Measurements from ENCODE around the gene EFCAB14.
"Not testable (repeated sequence)": the region's sequence is repeated elsewhere in the genome, so short reads cannot be mapped to it uniquely, and the experiment has no call there.

GRCh38 chr1:46728327-46728873, 9.5 kb upstream of the EFCAB14 start:
- not testable (repeated sequence) for TF ChIP-seq CREB1 (CRISPR knock-in tag; IDR thresholded peaks at IDR 0.05; ENCODE audit: low read depth); ETS1 (IDR thresholded peaks at IDR 0.05); CTCF (conservative IDR thresholded peaks at IDR 0.05; ENCODE audit: low read depth in 2 of 2); POLR2AphosphoS5 (IDR thresholded peaks at IDR 0.05; ENCODE audit: low read depth); EZH2 (IDR thresholded peaks at IDR 0.05; ENCODE audit: low read depth, unreplicated experiment); EZH2phosphoT487 (IDR thresholded peaks at IDR 0.05; ENCODE audit: unreplicated experiment); REST (IDR thresholded peaks at IDR 0.05; ENCODE audit: unreplicated experiment); ZNF462 (CRISPR knock-in tag; IDR thresholded peaks at IDR 0.05)
